Panc1 (cell line): Measurements from ENCODE around the gene LIPC.

Experiments used
- CTCF ChIP-seq: fragments of 450-650 bp; IDR thresholded peaks from 2 replicates; pipeline ENCODE4 v1.5.1; 2017; ENCODE audit warnings: mild to moderate bottlenecking
- SIN3A ChIP-seq: IDR thresholded peaks from 2 replicates; pipeline ENCODE4 v1.6.1; 2012; ENCODE audit warnings: low read depth, mild to moderate bottlenecking, low read length, moderate library complexity, borderline replicate concordance; ENCODE audit not compliant: insufficient read depth

GRCh38 chr15:58447271-58448010, 15.7 kb downstream of the LIPC start:
- TF ChIP-seq CTCF: no peak
- no peak for TF ChIP-seq SIN3A
